NOMO-1 treated with DMSO at 0.1 percent for 48 hours (cell line): ENCODE results near the gene RAB11FIP3.

Source experiments
- DNase-seq: peaks from one replicate; lab custom pipeline; 2025; ENCODE audit not compliant: unreplicated experiment; lab: John Stamatoyannopoulos, UW

The RAB11FIP3 gene

DNA sequence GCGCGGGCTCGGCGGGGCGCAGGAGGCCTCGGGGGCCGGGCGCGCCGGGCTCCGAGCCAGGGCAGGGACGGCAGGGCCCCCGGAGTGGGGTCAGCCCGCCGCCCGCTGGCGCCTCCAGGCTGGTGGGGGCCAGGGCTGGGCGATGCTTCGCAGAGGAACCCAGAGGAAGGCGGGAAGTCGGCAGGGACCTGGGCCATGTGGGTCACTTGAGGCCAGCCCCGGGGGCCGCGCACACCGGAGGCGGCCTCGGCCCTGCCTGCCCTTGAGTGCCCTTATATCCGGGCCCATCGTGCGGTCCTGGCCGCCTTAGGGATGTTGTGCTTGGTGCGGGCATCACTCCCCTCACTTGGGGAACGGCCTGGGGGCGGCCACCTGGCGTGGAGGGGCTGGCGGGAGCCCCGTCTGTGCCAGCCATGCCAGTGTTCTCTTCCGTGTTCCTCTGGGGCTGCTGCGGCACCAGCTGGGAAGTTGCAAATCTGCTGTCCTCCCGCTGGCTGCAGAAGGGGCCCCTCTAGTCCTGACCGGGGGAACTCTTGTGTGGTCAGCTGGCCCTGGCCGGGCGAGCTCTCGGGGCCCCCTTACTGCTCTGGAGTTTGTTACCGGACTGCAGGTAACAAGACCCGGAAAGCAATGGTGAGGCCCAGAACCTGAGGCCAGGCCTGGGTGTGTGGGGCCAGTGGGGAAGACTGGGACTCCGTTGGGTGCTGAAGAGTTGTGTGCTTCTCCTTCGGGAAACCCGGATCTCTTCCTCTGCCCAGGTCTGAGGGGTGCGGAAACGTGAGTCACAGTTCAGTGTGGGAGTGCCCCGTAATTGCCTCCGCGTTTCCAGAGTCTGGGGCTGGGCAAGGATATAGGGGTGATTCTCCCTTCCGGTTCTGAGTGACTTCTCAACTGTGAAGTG is 102.9 kb downstream of the RAB11FIP3 start:
- peak; percentile 38 for DNase-seq

DNA sequence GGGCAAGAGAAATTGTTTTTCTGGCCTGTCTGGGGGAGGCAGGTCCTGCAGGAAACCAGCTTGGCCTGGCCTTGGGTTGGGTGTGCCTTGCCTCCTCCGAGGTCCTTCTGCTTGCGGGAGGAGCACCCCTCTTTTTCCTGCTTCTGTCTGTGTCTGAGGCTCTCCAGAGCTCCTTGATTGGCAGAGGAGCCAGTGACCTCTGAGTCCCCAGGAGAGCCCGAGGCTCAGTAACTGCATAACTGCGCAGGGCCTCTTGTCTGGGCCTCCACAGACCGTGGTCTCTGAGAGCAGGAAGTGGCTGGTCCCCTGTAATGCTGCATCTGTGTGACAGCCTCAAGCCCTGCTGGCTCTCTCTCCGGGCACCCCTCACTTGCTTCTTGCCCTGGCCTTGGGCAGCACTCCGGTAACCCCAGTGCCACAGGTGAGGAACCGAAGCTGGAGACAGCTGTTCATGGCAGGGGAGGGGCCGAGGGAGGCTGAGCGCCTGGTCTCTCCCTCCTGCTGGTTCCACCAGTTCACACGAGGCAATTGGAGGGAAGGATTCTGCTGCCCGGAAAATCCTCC is 103.6 kb downstream of the RAB11FIP3 start:
- peak; percentile 7 for DNase-seq

DNA sequence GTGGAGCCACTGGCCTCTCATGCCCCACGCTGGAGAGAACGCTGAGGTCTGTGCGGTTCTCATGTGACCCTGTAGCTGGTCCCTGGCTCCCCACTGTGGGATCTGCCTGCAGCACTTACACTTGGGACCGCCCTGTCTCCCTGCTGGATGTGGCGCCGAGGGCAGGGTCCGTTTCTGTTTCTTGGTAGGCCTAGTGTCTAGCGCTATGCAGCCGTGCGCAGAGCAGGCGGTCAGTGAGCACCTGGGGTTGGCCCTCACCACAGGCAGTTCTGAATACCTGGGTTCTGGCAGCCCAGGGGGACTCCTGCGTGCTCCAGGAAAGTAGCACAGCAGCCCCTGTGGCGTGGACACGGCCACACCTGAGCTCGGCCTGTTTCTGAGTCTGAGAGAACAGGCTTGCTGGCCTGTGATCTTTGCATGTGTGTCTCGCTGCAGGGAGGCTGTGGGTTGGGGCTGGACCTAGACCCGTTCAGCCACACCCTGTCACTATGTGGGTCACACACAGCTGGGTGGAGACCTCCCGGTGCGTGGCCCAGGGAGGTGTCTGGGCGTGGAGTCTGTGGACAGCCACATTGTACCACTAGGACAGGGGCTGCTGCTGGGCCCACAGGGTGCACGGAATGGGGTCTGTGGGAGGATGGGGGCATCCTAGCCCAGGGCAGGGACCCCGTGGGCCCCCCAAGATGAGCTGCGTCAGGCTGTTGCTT is 104.8 kb downstream of the RAB11FIP3 start:
- no peak for DNase-seq

DNA sequence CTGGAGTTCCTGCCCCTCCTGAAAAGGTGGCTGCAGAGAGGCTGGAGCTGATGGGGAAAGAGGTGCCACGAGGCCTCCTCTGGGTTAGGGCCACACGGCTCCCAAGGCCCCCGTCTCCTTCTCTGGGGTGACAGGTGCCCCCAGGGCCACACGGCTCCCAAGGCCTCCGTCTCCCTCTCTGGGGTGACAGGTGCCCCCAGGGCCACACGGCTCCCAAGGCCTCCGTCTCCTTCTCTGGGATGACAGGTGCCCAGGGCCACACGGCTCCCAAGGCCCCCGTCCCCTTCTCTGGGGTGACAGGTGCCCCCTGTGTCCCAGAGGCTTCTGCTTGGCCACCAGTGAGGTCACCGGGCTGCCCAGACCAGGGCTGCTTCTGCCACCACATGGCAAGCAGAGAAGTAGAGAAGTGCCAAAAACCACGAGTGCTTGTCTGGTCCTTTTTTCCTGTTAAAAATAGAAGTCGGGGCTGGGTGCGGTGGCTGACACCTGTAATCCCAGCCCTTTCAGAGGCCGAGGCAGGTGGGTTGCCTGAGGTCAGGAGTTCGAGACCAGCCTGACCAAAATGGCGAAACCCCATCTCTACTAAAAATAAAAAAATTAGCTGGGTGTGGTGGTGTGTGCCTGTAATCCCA is 106.2 kb downstream of the RAB11FIP3 start:
- DNase-seq: no peak

DNA sequence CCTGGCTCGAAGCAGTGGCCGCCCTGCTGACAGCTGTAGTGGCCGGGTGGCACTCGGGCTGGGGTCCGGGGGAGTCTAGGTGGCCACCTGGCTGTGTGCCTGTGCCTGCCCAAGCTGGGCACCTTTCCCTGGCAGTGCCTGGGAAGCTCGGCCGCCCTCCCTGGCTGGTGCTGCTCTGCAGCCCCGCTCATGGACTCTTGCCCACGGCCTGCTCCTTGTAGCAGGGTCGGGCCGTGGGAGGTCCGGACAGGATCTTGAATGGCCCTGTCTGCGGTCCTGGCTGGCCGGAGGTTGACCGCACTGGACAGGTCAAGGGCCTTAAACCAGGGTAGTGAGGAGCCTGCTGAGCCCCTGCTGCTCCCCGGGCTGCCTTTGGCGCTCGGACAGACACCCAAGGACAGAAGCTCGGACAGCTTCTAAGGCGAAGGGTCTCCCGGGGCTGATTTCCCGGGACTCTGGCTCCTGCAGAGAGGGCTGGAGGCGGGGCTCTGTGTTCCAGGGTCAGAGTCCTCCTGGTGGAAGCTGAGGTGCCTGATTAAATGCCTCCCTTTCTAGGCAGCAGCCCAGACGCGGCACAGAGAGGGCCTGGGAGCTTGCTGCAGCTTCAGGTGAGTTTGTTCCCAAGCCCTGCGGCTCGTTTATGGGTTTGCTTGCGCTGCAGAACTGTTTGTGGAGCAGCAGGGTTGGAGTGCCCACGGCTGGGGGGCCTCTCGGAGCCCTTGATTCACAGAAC is 108.1 kb downstream of the RAB11FIP3 start:
- no peak for DNase-seq

DNA sequence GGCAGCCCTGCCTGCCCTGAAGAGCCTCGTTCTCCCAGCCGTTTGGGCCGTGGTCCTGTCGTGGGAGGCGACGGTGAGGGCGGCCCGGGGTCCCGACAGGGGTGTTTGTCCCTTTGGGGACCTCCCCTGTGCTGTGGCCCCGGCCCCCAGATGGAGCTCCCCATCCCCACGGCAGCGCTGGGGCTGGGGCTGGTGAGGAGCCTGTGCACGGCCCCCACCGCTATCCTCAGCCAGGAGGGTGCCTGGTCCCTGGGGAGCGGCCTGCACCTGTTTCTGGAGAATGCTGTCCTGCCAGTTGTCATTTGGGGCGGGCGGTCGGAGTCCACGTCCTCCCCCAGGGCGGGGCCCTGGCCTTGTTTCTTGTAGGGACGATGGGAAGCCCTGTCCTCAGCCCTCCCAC is 108.7 kb downstream of the RAB11FIP3 start:
- no peak for DNase-seq

DNA sequence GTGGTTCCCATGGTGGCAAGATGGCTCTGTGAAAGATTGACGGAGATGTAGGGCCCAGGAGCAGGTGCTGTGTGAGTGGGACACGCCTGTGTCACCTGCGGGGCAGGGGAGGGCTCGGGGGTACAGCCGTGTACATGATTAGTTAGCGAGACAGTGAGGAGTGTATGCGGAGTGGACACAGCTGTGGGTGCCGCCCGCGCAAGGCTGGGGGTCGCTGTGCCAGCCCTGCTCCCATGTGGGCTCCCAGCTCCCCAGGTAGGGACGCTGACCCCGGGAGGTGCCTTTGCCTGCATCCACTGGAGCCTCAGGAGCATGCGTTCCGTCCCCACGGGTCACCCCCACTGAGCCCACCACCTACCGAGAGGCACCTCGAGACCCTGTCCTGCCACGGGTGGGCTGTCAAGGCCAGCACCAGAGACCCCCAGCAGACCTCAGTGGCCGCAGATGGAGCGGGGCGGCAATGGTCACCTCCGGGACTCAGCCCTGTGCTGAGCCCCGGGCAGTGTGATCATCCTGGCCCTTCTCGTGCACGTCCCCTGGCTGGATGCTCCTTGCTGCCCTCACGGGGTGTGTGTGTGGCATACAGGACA is 109.5 kb downstream of the RAB11FIP3 start:
- DNase-seq: no peak

DNA sequence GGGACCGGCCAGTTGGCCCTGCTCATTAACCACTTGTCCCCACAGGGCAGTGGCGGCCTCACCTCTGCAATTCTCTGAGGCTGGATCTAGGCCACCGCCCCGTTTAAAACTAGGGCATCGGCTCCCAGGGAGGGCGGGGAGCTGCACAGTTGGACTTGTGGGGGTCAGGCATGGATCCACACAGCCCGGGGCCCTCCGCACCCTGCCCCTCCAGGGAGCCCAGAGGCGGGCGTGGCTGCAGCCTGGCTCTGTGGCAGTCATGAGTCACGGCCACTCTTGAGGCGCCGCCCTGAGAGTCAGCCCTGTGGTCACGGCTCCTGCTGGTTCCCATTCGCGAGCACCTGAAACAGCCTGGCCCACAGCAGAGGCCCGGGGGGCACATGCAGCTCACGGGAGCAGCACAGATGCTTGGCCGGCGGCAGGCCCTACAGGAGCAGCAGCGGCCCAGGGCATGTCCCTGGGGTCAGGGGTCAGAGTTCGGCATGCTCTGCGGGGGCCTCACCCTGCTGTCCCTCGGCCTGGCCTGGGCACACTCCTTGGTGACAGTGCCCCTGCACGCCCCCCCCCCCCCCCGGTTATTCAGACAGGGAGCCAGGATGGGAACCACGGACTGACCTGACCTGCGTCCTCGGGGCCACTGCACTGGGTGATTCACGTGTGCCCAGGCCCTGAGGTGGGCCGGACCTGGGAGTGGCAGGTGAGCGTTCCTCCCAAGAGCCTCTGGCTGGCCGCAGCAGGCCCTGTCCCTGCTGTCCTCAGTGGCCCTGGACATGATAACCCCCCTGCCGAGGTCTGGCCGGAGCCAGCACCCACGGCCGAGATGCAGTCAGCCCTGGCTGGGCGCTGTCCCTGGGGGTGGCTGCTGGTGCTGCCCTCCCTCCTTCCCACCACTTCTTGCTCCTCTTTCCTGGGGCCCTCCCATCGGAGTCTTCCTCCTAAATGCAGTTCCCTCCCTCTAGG is 110.3 kb downstream of the RAB11FIP3 start:
- DNase-seq: peak; percentile 54

DNA sequence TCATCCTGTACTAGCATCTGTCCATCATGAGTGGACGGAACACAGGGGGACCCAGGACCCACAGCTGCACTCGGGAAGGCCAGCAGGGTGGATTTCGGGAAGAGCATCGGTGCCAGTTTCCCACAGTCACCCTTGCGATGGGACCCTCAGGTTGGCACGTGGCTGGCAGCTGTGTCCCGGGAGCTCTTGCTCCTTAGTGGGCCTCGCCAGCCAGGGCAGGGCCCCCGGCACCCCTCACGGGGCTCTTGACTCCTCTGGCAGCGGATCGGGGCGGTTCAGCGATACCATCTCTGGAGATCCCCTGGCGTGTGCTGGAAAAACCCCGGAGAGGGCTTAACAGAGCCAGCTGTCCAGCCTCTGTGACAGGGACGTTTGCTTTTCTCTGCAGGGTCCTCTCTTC is 111.3 kb downstream of the RAB11FIP3 start:
- no peak for DNase-seq

DNA sequence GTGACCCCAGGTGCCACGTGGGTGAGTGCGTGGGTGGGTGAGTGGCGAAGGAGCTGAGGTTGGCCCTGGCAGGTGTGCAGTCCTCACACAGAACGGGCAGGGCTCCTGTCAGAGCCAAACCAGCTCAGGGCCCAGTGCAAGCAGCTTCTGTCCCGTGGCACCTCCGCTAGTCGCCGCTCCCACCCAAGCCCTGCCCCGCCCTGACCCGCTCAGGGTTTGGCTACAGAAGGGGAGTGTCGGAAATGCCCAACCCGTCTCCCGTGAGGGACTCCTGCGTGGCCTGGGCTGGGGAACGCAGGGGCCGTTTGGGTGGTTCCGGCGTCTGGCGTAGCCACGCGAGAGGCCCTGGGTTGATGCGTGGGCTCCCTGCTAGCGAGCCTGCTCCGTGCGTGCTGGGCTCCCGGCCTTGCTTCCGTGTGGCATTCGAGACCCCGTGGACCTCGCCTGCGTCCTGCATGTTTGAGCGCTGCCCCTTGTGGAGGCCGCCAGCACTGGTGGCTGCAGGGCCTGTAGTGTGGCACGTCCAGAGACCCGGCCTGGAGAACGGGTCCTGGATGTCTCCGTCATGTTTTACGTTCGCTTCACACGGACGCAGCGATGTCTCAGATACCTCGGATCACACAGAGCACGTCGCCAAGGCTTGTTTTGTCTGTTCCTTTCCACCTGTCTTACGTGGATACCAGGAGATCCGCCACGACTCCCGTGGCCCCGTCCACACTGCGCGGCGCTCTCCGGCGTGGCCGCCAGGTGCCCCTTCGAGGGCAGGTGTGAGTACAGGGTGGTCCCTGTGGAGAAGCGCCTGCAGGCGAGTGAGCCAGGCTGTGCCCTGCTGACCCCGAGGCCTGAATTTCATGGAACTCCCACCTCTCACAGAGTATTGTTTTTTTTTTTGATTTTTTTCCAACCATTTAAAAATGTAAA is 112.2 kb downstream of the RAB11FIP3 start:
- no peak for DNase-seq

DNA sequence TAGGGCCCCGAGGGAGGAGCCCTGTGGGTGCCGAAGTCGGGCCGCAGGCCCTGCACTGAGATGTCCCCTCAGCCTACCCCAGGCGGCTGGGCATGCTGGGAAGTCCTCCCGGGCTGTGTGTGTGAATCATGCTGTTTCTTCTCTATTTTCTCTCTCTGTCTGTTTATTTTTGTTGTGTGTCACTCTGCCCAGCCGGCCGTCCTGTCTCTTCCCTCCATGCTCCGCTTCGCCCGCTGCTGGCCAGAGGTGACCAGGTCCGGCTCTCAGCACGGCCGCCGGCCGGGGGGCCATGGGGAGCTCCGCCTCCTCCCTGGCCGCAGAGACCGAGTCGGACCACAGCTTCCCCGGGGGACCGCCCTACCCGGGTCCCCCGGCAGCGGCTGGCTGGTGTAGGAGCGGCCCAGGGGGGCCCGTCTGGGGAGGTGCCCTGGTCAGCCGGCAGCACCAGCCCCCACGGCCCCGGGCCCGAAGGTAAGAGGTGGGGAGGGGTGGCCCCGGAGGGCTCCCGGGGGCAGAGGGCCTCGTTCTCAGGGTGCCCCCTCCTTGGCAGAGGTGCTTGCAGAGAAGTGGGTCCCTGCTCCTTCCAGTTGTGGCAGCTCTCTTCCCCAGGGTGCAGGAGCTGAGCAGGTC is 114.6 kb downstream of the RAB11FIP3 start:
- no peak for DNase-seq

DNA sequence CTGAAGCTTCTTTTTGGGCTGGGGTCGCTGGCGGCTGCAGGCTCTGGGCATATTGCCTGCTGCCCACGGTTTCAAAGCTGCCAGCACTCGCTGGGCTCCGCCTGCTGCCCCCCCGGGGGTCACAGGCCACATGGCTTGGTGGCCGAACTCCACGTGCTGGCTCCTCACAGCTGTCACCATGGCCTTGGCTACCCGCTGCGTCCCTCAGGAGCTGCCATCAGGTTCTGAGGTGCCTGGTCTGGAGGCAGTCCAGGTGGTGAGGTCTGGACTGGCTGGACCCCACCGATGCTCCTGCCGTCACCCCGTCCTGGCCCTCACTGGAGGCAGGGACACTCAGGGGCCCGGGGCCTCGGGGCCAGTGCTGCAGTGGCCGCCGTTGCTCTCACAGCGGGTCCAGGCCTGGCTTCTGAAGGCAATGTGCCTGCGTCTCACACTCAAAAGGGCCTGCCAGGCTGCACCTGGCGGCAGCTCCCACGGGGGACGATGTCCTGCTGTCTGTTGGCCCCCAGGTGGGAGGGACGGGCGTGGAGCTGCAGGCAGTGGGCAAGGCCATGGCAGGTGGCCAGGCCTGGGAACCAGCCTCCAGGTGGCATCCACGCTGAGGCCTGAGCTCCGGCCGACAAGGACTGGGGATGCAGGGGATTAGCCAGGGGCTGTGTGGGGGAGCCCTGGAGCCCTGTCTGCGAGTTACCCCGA is 115.3 kb downstream of the RAB11FIP3 start:
- no peak for DNase-seq

DNA sequence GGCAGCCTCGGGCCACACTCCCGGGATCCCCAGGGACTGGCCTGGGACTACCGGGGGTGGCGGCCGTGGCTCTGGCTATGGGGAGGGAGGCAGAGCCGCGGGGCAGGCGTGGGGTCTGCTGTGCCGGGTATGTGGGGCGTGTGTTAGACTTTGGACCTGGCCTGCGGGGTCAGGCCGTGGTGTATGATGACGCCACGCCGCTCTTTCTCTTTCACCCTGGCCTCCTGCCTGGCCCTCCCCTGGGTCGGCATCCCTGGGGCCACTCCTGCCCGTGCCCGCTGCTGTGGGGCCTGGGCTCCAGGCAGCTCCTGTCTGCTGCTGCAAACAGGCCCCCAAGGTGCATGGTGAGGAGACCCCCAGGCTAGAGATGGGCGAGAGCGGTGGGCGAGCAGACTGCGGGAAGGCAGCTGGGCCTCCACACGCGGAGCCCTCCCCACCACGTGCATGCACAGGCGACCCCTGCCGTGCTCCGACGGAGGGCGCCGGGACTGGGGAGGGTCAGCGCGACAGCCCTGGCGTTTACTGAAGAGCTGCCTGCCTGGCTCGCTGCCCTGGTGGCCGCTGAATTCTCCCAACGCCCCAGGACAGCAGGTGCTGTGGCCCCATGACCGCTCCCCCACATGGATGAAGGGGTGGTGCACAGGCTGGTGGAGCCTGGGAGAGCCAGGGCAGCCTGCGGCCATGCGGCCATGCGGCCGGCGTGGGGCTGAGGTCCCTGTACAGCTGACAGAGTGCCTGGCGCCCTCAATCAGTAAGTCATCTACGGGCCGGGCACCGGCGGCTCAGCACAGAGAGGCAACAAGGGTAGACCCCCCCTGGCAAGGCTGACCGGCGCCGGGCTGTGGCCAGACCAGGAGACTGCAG is 118.1 kb downstream of the RAB11FIP3 start:
- no peak for DNase-seq

DNA sequence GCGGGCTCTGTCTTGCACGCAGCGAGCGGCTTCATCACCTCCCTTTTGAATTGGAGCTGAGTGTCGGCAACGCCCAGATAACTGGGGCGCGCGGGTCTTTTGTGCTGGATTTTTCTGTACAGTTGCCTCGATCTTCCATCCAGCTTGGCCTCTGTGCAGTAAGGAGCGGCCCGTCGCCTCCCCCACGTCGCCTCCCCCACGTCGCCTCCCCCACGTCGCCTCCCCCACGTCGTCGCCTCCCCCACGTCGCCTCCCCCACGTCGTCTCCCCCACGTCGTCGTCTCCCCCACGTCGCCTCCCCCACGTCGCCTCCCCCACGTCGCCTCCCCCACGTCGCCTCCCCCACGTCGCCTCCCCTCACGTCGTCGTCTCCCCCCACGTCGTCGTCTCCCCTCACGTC is 119.1 kb downstream of the RAB11FIP3 start:
- DNase-seq: no peak

DNA sequence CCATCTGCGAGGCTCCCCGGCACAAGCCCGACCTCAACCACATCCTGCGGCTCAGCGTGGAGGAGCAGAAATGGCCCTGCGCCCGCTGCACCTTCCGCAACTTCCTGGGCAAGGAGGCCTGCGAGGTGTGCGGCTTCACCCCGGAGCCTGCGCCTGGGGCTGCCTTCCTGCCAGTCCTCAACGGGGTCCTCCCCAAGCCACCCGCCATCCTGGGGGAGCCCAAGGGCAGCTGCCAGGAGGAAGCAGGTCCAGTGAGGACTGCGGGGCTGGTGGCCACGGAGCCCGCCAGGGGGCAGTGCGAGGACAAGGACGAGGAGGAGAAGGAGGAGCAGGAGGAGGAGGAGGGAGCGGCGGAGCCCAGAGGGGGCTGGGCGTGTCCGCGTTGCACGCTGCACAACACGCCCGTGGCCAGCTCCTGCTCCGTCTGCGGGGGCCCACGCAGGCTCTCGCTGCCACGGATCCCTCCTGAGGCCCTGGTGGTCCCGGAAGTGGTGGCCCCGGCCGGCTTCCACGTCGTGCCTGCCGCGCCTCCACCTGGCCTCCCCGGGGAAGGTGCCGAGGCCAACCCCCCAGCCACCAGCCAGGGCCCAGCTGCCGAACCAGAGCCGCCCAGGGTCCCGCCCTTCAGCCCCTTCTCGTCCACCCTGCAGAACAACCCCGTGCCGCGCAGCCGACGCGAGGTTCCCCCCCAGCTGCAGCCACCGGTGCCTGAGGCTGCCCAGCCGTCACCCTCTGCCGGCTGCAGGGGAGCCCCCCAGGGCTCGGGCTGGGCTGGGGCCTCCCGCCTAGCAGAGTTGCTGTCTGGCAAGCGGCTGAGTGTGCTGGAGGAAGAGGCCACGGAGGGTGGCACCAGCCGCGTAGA is 121.7 kb downstream of the RAB11FIP3 start:
- peak; percentile 78 for DNase-seq
